D721Med (cell line): Measurements from ENCODE around the gene FAM107B.
A peak's percentile ranks its signal among the peaks of the same experiment; 100 is the strongest.

Experiments
- DNase-seq: peaks from one replicate; pipeline ENCODE4 v3.0.0; 2011; ENCODE audit warnings: low spot score; ENCODE audit not compliant: insufficient read length
- FAIRE-seq: peaks from 2 replicates; lab custom pipeline; 2011; peaks lifted over from hg19 to GRCh38; lab: Jason Lieb, UNC
- CTCF ChIP-seq: IDR thresholded peaks from 2 replicates; pipeline ENCODE4 v1.5.1; 2012; ENCODE audit warnings: mild to moderate bottlenecking, control low read depth; ENCODE audit not compliant: insufficient read depth; ENCODE audit errors: missing control alignments

Gene FAM107B

GRCh38 chr10:14761372-14761771, 13.3 kb downstream of the FAM107B start:
- FAIRE-seq (no peak), DNase-seq (no peak)
- no peak for TF ChIP-seq CTCF

GRCh38 chr10:14758994-14759664, 15.6 kb downstream of the FAM107B start:
- TF ChIP-seq CTCF, result peak; percentile 40
- DNase-seq (no peak), FAIRE-seq (no peak)

- no peak for FAIRE-seq
- TF ChIP-seq CTCF, result no peak
Observed at GRCh38 chr10:14758451-14758850, 16.2 kb downstream of the FAM107B start.

GRCh38 chr10:14757986-14758385, 16.7 kb downstream of the FAM107B start:
- TF ChIP-seq CTCF, result no peak
- DNase-seq (no peak), FAIRE-seq (no peak)

More at GRCh38 chr10:14758451-14758850, 16.2 kb downstream of the FAM107B start:
- no peak for DNase-seq

GRCh38 chr10:14757394-14757793, 17.3 kb downstream of the FAM107B start:
- no peak for DNase-seq
- no peak for FAIRE-seq
- TF ChIP-seq CTCF, result no peak

- DNase-seq (no peak), FAIRE-seq (no peak)
- TF ChIP-seq CTCF, result no peak
Observed at GRCh38 chr10:14753441-14753840, 21.3 kb downstream of the FAM107B start.

GRCh38 chr10:14751921-14752320, 22.8 kb downstream of the FAM107B start:
- no peak for TF ChIP-seq CTCF
- FAIRE-seq, result no peak
- DNase-seq, result no peak
